Measurements from ENCODE around the gene SORL1-AS1.

DNA sequence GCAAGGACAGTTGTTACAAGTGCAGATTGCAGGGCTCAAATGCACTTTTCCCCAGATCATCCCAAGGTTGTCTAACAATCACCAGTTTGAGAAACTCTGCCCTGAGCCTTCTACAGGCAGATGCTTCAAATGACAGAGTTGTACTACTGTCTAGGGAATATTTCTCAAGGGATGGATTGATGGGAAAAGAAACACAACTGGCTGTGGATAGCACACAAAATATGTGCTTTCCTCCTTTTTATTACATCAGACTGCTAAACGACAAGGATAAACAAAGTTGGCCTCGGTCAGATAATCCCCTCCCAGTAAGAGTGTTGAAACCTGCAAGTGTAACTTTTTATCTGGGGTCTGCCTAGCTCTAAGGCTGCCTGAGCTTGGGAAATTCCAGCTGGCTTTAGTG is 46.6 kb upstream of the SORL1-AS1 start:
- TF ChIP-seq PAX5 (IDR thresholded peaks at IDR 0.05; ENCODE audit: insufficient read depth, low read length, severe bottlenecking) (no peak), POLR2A (IDR thresholded peaks at IDR 0.05; ENCODE audit: low read depth, low read length) (no peak), POLR2AphosphoS5 (IDR thresholded peaks at IDR 0.05; ENCODE audit: low read depth, low read length) (0 out of 2 replicates have a peak, but pooled peaks have one; percentile 21), TAF1 (IDR thresholded peaks at IDR 0.05; ENCODE audit: low read depth, low read length) (no peak), POU2F2 (IDR thresholded peaks at IDR 0.05; ENCODE audit: low read depth, low read length) (no peak)

Data from GM12891 (cell line).